ENCODE measurements around the gene DGKA. TPM values are rescaled to one million over a fixed set of nuclear protein-coding genes. Genes with fewer than 3 reads are reported as not detected.

Gene DGKA
- total RNA-seq, 4 donors from 2014 or later: 21.9 to 80.3 (median 37.4) TPM

GRCh38 chr12:55901881-55902490 is 29.0 kb upstream of the DGKA start:
- Histone ChIP-seq H3K27ac (no peak overlapping the region), H3K36me3 (peaks cover 0 to 26% of the 10 kb centered on the region in 2 donors), H3K9me3 (no peaks in the 10 kb centered on the region), H3K4me1 (no peaks in the 10 kb centered on the region), H3K4me3 (no peak overlapping the region), H3K27me3 (no peaks in the 10 kb centered on the region)
- WGBS, 2 donors (ENCODE audit: low coverage in 1 of 2): 86 to 97% methylated on average over 5 to 6 of the region's 7 CpGs
- ATAC-seq: no peak
- TF ChIP-seq EP300 (IDR thresholded peaks at IDR 0.05) (no peak), POLR2AphosphoS5 (IDR thresholded peaks at IDR 0.05) (no peak), POLR2A (IDR thresholded peaks at IDR 0.05) (no peak)
- TF ChIP-seq, protein P1, sequence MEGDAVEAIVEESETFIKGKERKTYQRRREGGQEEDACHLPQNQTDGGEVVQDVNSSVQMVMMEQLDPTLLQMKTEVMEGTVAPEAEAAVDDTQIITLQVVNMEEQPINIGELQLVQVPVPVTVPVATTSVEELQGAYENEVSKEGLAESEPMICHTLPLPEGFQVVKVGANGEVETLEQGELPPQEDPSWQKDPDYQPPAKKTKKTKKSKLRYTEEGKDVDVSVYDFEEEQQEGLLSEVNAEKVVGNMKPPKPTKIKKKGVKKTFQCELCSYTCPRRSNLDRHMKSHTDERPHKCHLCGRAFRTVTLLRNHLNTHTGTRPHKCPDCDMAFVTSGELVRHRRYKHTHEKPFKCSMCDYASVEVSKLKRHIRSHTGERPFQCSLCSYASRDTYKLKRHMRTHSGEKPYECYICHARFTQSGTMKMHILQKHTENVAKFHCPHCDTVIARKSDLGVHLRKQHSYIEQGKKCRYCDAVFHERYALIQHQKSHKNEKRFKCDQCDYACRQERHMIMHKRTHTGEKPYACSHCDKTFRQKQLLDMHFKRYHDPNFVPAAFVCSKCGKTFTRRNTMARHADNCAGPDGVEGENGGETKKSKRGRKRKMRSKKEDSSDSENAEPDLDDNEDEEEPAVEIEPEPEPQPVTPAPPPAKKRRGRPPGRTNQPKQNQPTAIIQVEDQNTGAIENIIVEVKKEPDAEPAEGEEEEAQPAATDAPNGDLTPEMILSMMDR (IDR thresholded peaks at IDR 0.05): no peak

- Histone ChIP-seq H3K9me3 (no peaks in the 10 kb centered on the region), H3K4me3 (no peak overlapping the region), H3K27ac (no peak overlapping the region), H3K27me3 (no peaks in the 10 kb centered on the region), H3K4me1 (peaks cover 0 to 15% (median 0%) of the 10 kb centered on the region in 3 donors), H3K36me3 (peaks cover 0 to 22% of the 10 kb centered on the region in 2 donors)
- no peak for TF ChIP-seq EP300 (IDR thresholded peaks at IDR 0.05)
- TF ChIP-seq POLR2AphosphoS5 (IDR thresholded peaks at IDR 0.05): no peak
- TF ChIP-seq POLR2A (IDR thresholded peaks at IDR 0.05): no peak
- TF ChIP-seq, protein P1 (IDR thresholded peaks at IDR 0.05): no peak
- WGBS, 2 donors (ENCODE audit: low coverage in 1 of 2): 50 to 86% methylated on average over 1 of the region's 1 CpG
- ATAC-seq: no peak
Observed at GRCh38 chr12:55906056-55906455, 24.9 kb upstream of the DGKA start.

DNA sequence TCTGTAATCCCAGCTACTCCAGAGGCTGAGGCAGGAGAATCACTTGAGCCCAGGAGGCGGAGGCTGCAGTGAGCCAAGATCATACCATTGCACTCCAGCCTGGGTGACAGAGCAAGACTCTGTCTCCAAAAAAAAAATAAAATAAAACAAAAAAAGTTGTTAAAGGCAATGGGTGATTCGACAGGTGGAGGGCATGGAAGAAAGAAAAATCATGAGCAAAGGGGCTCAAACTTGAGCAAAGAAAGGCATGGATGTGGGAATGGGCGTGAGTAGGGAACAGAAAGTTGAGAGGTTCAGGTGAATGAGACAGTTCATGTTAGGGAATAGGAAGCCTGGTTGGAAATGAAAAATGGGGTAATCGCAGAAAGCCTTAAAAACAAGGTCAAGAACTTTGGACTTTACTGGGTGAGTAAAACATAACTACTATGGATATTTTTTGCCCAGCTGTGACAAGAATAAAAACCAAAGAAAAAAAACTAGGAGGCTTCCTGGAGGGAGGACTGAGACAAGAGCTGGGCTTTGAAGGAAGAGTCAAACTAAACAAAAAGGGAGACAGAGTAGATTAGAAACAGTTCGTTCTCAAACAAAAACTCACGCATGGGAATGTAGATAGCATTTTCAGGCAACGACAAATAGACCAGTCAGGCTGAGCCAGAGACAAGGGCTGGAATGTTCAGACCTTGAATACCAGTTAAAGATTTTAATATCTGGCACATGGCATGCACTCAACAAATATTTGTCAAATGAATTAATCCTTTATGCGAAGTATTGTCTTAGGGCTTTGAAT is 22.0 kb upstream of the DGKA start:
- Histone ChIP-seq H3K4me3 (no peak overlapping the region), H3K27me3 (no peaks in the 10 kb centered on the region), H3K36me3 (peaks cover 0 to 15% of the 10 kb centered on the region in 2 donors), H3K4me1 (peaks cover 0 to 15% (median 0%) of the 10 kb centered on the region in 3 donors), H3K9me3 (no peaks in the 10 kb centered on the region), H3K27ac (peak overlapping the region in 2 of 4 donors; percentile 38 to 46)
- no peak for ATAC-seq
- TF ChIP-seq EP300 (IDR thresholded peaks at IDR 0.05): no peak
- TF ChIP-seq POLR2AphosphoS5 (IDR thresholded peaks at IDR 0.05): no peak
- TF ChIP-seq POLR2A (IDR thresholded peaks at IDR 0.05): no peak
- TF ChIP-seq, protein P1 (IDR thresholded peaks at IDR 0.05): no peak
- 29 to 42% methylated on average over 7 to 8 of the region's 8 CpGs for WGBS, 2 donors (ENCODE audit: low coverage in 1 of 2)

DNA sequence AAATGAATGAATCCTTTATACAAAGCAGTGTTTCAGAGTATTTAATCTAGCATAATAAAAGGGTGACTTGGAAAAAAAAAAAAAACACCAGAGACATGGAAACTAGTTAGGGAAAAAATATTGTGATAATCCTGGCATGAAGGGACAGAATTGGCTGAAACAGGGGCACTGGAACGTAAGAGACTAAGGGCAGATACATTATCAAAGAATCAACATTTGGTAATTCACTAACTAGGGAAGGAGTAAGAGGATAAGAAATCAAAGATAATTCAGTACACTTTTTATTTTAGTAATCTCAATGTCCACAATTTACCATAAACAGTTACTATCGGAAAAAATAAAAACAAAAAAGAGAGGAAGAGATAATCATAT is 21.5 kb upstream of the DGKA start:
- no peaks in the 10 kb centered on the region for H3K9me3 ChIP-seq
- TF ChIP-seq EP300 (IDR thresholded peaks at IDR 0.05) (no peak), POLR2AphosphoS5 (IDR thresholded peaks at IDR 0.05) (no peak), POLR2A (IDR thresholded peaks at IDR 0.05) (no peak)
- TF ChIP-seq, protein P1 (IDR thresholded peaks at IDR 0.05): no peak
- ATAC-seq: no peak

More for the DNA sequence above, 21.5 kb upstream of the DGKA start:
- no peaks in the 10 kb centered on the region for H3K27me3 ChIP-seq
- H3K4me1 ChIP-seq: peaks cover 0 to 15% (median 0%) of the 10 kb centered on the region in 3 donors
- H3K27ac ChIP-seq: peak overlapping the region in 1 of 4 donors; percentile 46
- H3K4me3 ChIP-seq: no peak overlapping the region
- WGBS, 2 donors (ENCODE audit: low coverage in 1 of 2): 28 to 55% methylated on average over 2 of the region's 2 CpGs
- H3K36me3 ChIP-seq: peaks cover 0 to 18% of the 10 kb centered on the region in 2 donors

Measured in gastroesophageal sphincter (tissue), 4 donors.